Kidney epithelial cell (primary cell): ENCODE measurements around the gene B3GAT1. TPM values are rescaled to one million over a fixed set of nuclear protein-coding genes. Genes with fewer than 3 reads are reported as not detected.

Experiments
- DNase-seq: peaks from one replicate; pipeline ENCODE4 v3.0.0-alpha.2; 2010; ENCODE audit warnings: low read depth
- H3K27me3 ChIP-seq: 2 replicates; pipeline ENCODE4 v1.6.0; 2011; ENCODE audit warnings: low read length; ENCODE audit not compliant: control insufficient read depth, insufficient read depth
- H3K36me3 ChIP-seq: 2 replicates; pipeline ENCODE4 v1.5.1; 2011; ENCODE audit warnings: low read length; ENCODE audit not compliant: control insufficient read depth, insufficient read depth
- H3K4me3 ChIP-seq: 2 replicates; pipeline ENCODE4 v1.5.1; 2011; ENCODE audit warnings: low read depth, mild to moderate bottlenecking, control low read depth, low read length
- total RNA-seq: library from RNA; depleted of rRNA; stranded (reverse); fragments of >200 nt; gene quantifications from 2 replicates; pipeline ENCODE4 v1.2.3, GENCODE V29; 2015
- TF ChIP-seq, protein P1 (sequence below): IDR thresholded peaks from 2 replicates; pipeline ENCODE4 v1.5.1; 2011; ENCODE audit warnings: mild to moderate bottlenecking, moderate library complexity, low read length, control low read depth, inconsistent platforms; ENCODE audit not compliant: insufficient read depth, poor library complexity, severe bottlenecking

B3GAT1 gene
- total RNA-seq, 1 donor from 2014 or later: 0.71 TPM

DNA sequence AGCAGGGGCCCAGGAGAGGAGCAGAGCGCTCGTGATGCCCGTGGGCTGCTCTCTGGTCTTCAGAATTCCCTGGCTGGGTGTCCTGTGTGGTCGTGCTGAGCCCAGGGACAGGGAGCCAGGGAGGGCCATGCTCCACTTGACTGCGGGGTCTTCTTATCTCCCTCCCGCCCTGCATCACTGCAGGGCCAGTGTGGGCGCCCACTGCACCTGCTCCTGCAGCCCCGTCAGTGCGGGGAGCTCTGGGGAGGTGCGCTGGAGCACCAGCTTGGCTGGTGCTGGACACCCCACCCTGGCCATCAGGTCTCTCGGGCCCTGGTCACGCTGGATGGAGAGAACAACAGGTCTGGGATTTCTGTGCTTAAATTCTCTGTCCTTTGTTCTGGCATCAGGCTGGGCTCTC is 31.8 kb downstream of the B3GAT1 start:
- Histone ChIP-seq H3K4me3 (no peak overlapping the region), H3K27me3 (no peaks in the 10 kb centered on the region), H3K36me3 (no peaks in the 10 kb centered on the region)
- TF ChIP-seq, protein P1, sequence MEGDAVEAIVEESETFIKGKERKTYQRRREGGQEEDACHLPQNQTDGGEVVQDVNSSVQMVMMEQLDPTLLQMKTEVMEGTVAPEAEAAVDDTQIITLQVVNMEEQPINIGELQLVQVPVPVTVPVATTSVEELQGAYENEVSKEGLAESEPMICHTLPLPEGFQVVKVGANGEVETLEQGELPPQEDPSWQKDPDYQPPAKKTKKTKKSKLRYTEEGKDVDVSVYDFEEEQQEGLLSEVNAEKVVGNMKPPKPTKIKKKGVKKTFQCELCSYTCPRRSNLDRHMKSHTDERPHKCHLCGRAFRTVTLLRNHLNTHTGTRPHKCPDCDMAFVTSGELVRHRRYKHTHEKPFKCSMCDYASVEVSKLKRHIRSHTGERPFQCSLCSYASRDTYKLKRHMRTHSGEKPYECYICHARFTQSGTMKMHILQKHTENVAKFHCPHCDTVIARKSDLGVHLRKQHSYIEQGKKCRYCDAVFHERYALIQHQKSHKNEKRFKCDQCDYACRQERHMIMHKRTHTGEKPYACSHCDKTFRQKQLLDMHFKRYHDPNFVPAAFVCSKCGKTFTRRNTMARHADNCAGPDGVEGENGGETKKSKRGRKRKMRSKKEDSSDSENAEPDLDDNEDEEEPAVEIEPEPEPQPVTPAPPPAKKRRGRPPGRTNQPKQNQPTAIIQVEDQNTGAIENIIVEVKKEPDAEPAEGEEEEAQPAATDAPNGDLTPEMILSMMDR: no peak
- no peak for DNase-seq

DNA sequence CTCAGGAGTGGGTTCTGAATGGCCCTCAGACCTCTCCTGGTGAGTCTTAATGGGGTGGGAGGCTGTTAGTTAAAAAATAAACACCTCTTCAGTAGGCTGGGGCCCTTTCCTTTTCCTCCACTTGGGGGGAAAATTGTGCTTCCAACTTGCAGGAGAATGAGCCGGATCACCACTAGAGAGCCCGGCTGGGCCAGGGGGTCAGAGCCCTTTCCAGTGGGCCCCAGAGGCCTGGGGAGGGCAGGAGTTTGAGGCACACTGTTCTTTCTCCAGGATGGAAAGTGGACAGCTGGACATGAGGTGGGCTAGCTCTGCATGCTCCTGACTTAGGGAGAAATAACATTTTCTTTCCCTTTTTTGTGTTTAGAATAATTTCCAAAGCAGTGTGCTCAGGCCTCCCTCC is 32.8 kb downstream of the B3GAT1 start:
- no peak overlapping the region for H3K4me3 ChIP-seq
- no peak for DNase-seq
- no peaks in the 10 kb centered on the region for H3K27me3 ChIP-seq
- no peaks in the 10 kb centered on the region for H3K36me3 ChIP-seq
- TF ChIP-seq, protein P1: no peak

DNA sequence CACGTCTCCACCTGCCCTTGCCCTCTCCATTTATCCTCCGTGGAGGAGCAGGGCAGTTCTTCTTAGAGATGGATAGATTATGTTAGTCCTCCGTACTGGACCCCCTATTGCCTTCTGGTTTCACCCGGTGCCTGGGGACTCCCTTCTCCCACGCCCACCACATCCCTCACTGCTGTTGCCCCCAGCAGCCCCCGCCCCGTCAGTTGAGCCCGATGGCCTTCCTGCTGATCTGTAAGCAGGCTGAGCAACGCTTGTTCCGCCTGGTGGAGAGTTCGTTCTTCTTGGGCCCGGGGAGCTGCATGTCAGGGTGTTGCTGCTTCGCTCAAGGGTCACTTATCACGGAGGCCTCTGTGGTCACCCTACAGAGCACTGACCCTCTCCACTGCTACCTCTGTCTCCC is 34.2 kb downstream of the B3GAT1 start:
- no peaks in the 10 kb centered on the region for H3K27me3 ChIP-seq
- no peak overlapping the region for H3K4me3 ChIP-seq
- TF ChIP-seq, protein P1: no peak
- DNase-seq: no peak
- H3K36me3 ChIP-seq: no peaks in the 10 kb centered on the region

DNA sequence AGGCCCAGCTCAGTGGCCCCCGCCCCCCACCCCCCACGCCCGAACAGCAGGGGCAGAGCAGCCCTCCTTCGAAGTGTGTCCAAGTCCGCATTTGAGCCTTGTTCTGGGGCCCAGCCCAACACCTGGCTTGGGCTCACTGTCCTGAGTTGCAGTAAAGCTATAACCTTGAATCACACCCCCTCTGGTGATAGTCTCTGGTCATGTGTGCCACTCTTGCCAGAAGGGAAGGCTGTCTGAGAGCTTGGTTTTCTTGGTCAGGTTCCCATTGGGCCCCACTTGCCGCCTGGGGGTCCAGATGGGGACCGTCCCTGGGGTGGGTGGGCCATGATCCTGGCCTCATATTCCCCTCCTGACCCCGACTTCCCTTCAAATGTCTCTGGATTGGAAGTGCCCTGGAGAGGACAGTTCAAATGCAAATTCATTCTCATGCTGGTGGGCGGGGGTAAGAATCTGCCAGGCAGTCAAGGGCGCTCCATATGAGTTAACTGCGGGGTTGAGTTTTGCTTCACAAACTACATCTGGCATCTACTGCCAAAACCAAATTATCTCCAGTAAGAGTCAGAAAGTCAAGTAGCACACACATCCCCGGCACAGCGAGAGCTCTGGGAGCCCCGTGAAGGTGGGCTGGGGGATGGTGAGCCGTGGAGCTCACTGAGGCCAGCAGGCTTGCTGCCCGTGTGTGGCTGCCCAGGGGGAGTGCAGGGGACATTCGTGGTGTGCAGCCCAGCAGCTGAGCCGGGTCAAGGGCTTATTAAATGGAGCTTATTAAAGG is 35.7 kb downstream of the B3GAT1 start:
- TF ChIP-seq, protein P1: no peak
- H3K4me3 ChIP-seq: no peak overlapping the region
- H3K36me3 ChIP-seq: no peaks in the 10 kb centered on the region
- H3K27me3 ChIP-seq: no peaks in the 10 kb centered on the region
- no peak for DNase-seq

DNA sequence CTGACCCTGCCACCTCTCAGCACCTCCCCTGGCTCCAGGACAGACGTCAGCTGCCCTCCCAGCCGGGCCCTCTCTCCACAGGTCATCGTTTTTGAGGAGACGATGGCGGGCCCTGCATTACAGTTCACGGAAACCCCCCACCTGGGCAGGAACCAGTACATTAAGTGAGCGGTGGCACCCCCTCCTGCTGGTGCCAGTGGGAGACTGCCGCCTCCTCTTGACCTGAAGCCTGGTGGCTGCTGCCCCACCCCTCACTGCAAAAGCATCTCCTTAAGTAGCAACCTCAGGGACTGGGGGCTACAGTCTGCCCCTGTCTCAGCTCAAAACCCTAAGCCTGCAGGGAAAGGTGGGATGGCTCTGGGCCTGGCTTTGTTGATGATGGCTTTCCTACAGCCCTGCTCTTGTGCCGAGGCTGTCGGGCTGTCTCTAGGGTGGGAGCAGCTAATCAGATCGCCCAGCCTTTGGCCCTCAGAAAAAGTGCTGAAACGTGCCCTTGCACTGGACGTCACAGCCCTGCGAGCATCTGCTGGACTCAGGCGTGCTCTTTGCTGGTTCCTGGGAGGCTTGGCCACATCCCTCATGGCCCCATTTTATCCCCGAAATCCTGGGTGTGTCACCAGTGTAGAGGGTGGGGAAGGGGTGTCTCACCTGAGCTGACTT is 37.0 kb downstream of the B3GAT1 start:
- no peaks in the 10 kb centered on the region for H3K27me3 ChIP-seq

More for the DNA sequence above, 37.0 kb downstream of the B3GAT1 start:
- Histone ChIP-seq H3K36me3 (no peaks in the 10 kb centered on the region), H3K4me3 (no peak overlapping the region)
- DNase-seq: no peak
- TF ChIP-seq, protein P1: no peak
